ENCODE measurements around the gene UHRF1.
"Not testable (repeated sequence)": the region's sequence is repeated elsewhere in the genome, so short reads cannot be mapped to it uniquely, and the experiment has no call there.

UHRF1 gene

GRCh38 chr19:4909156-4909896 is at the start of gene UHRF1:
Gene UHRF1 (plus strand): TSS chr19:4909501. CDS start chr19:4910886, 1,385 bp downstream.
- DNase-seq: peak; percentile 47 to 89

GRCh38 chr19:4859697-4860096 is 49.6 kb upstream of the UHRF1 start:
- DNase-seq: no peak

- DNase-seq: no peak
Measured at GRCh38 chr19:4861147-4861546, 48.2 kb upstream of the UHRF1 start.

- no peak for DNase-seq
Measured at GRCh38 chr19:4866595-4867424, 42.5 kb upstream of the UHRF1 start.

- DNase-seq: peak; percentile 53 to 91
Measured at GRCh38 chr19:4867534-4868285, 41.6 kb upstream of the UHRF1 start, which contains the start of gene PLIN3. Gene PLIN3 (minus strand): TSS chr19:4867667. CDS start chr19:4861394, 6,273 bp downstream.

GRCh38 chr19:4868286-4868834 is 40.9 kb upstream of the UHRF1 start:
- no peak for DNase-seq

GRCh38 chr19:4870025-4870700 is 39.1 kb upstream of the UHRF1 start:
- DNase-seq: no peak

GRCh38 chr19:4871711-4872110 is 37.6 kb upstream of the UHRF1 start:
- DNase-seq: no peak

GRCh38 chr19:4873930-4874329 is 35.4 kb upstream of the UHRF1 start:
- no peak for DNase-seq

GRCh38 chr19:4877753-4878490 is 31.4 kb upstream of the UHRF1 start:
- DNase-seq: no peak

- no peak for DNase-seq
Measured at GRCh38 chr19:4878491-4878968, 30.8 kb upstream of the UHRF1 start.

- no peak for DNase-seq
Measured at GRCh38 chr19:4879041-4879440, 30.3 kb upstream of the UHRF1 start.

GRCh38 chr19:4882874-4883273 is 26.4 kb upstream of the UHRF1 start:
- DNase-seq: not testable (repeated sequence)

GRCh38 chr19:4884993-4885392 is 24.3 kb upstream of the UHRF1 start:
- not testable (repeated sequence) for DNase-seq

GRCh38 chr19:4887803-4888202 is 21.5 kb upstream of the UHRF1 start:
- not testable (repeated sequence) for DNase-seq

- peak; percentile 55 to 87 for DNase-seq
Measured at GRCh38 chr19:4889034-4889815, 20.1 kb upstream of the UHRF1 start.

- DNase-seq: no peak
Measured at GRCh38 chr19:4891066-4891465, 18.2 kb upstream of the UHRF1 start.

GRCh38 chr19:4892962-4893361 is 16.3 kb upstream of the UHRF1 start:
- DNase-seq: not testable (repeated sequence)

- no peak for DNase-seq
Measured at GRCh38 chr19:4896372-4896771, 12.9 kb upstream of the UHRF1 start.

GRCh38 chr19:4897146-4897545 is 12.2 kb upstream of the UHRF1 start:
- DNase-seq: no peak

GRCh38 chr19:4900879-4901278 is 8.4 kb upstream of the UHRF1 start:
- not testable (repeated sequence) for DNase-seq

Measured in NCI-H446 (cell line).